ENCODE measurements around the gene RAE1. TPM values are rescaled to one million over a fixed set of nuclear protein-coding genes. Genes with fewer than 3 reads are reported as not detected.
"Not testable (repeated sequence)": the region's sequence is repeated elsewhere in the genome, so short reads cannot be mapped to it uniquely, and the experiment has no call there.

RAE1 gene
- total RNA-seq, 1 experiment from 2014 or later, result 101 TPM

- peak; percentile 38 for DNase-seq (ENCODE audit: low read depth)
- in situ Hi-C loops (cut with HindIII; ENCODE audit: low pct_unique_long_range_greater_than_20kb, low sequenced_read_pairs), result no loop called here
Measured at GRCh38 chr20:57323034-57323433, 28.0 kb upstream of the RAE1 start.

DNA sequence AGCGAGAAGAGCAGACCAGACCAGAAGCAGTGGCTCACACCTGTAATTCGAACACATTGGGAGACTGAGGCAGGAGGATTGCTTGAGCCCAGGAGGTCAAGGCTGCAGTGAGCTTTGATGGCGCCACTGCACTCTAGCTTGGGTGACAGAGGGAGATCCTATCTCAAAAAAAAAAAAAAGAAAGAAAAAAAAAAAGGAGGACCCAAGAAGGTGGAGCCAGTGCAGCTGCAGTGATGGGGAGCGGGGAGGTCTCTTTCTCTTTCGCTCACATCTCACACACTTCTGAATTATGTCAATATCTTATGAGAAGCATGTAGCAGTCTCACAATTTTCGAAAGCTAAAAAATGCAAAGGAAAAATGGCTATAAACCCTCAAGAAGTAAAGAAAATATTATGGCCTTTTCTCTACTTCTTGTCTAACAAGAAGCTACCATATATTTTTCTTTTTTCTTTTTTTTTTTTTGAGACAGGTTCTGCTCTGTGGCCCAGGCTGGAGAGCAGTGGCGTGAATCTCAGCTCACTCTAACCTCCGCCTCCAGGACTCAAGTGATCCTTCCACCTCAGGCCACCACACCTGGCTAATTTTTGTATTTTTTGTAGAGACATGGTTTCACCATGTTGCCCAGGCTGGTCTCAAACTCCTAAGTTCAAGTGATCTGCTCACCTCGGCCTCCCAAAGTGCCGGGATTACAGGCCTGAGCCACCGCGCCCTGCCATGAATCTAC lies 25.3 kb upstream of the RAE1 start:
- no peak for DNase-seq (ENCODE audit: low read depth)
- in situ Hi-C loops (cut with HindIII; ENCODE audit: low pct_unique_long_range_greater_than_20kb, low sequenced_read_pairs), result no loop called here

DNA sequence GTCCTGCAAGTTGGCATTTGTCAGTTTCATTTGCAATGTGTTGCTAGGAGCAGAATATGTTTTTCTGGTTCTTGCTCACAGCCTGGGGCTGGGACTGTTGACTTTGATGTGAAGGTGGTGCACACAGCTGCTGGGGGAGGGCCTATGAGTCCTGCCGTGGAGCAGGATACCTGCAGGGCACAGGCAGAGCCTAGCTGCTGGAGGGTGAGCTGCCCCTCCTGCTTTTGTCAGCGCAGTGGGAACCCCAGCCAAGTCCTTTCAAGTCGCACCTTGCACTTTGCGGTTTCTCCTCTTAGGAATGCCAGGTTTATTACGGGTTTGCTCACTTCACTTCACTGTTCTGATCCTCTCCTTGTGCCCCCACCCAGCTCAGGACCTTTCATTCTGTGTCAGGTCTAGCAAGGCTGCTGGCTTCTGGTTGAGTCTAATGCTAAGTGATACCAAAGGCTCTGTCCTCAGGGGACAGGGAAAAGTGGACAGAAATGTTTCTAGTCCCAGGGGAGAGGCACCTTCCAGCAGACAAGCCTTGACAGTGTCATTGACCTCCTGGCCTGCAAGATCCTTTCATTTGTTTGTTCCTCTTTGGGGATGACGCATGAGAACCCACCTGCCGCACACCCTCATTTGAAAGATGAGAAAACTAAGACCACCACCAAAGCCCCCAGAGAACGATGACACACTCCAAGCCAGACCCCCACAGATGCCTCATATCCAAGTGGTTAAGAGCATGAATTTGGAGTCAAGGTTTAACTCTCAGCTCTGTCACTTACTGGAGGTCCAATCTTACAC lies 24.2 kb upstream of the RAE1 start:
- DNase-seq (ENCODE audit: low read depth), result no peak
- in situ Hi-C loops (cut with HindIII; ENCODE audit: low pct_unique_long_range_greater_than_20kb, low sequenced_read_pairs), result no loop called here

- DNase-seq (ENCODE audit: low read depth), result no peak
- in situ Hi-C loops (cut with HindIII; ENCODE audit: low pct_unique_long_range_greater_than_20kb, low sequenced_read_pairs), result no loop called here
Measured at GRCh38 chr20:57327820-57328219, 23.2 kb upstream of the RAE1 start.

DNA sequence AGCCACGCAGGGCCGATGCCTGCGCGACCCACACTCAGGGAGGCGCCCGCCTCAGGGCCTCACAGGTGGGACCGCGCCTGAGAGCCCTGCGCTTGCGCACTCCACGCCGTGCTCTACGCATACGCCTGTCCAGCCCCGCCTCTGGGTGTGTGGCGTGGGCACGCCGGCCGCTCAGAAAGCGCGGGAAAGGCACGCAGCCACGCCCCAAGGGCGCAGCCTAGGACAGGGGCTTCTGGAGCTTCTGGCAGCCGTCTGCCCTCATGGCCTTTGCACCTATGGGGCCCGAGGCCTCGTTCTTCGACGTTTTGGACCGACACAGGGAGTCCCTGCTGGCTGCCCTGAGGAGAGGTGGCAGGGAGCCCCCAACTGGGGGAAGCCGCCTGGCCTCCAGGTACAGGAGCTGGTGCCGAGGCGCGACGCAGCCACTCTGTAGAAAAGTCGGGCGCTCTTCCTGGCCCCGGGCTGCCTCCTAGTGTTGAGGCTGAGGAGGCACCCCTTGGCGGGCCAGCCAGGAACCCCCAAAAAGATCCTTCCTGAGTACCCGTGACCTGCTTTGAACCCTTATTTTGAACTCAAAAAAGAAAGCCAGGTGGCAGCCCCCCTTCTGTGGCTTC lies 21.3 kb upstream of the RAE1 start, which contains the start of gene SPO11:
Gene SPO11 (plus strand): TSS at position 196 of the 614 bp plus-strand sequence. CDS start 65 bp downstream, at position 261.
- no peak for DNase-seq (ENCODE audit: low read depth)
- in situ Hi-C loops (cut with HindIII; ENCODE audit: low pct_unique_long_range_greater_than_20kb, low sequenced_read_pairs), result no loop called here

- in situ Hi-C loops (cut with HindIII; ENCODE audit: low pct_unique_long_range_greater_than_20kb, low sequenced_read_pairs), result no loop called here
- no peak for DNase-seq (ENCODE audit: low read depth)
Measured at GRCh38 chr20:57330998-57331397, 20.1 kb upstream of the RAE1 start.

DNA sequence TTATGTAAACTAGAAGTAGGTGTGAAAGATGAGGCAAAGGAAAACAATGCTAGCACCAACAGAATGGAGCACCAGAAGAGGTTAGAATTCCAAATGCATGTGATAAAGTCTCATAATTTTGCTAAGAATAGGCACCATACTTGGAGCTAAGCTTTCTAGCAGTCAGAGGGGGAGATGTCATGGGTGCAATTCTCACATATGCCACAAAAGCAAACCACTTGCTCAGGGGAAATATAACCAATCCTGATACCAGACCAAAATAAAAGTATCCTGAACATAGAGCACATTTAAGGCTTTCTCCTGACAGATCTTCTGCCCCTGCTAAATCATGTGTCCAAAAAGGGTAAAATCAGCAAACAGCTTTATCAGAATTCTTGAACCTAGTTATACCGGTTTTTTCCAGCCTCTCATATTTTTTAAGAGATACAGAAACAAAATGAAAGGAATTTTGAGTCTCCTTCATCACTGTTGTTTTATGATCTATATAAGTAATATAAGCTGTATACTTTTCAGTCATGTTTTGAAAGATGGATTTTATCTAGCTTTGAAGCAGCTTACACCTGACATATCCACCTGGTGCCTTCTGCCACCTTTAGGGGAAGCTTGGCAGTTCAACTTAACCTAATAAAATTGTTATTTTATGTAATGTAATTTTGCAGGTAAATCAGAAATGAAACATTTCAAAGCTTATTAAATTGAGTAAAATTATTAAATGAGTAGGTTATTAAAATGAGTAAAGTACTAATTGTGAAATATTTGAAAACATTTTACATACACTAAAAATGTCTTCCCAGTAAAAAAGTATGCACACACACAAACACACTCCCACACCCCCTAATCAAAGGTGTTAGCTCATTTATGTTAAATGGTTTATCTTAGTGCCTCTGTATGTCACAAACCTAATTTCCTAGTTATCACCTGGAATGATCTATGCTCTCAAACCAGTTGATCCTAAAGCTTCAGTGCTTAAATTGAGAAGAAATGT lies 18.7 kb upstream of the RAE1 start:
- no peak for DNase-seq (ENCODE audit: low read depth)
- in situ Hi-C loops (cut with HindIII; ENCODE audit: low pct_unique_long_range_greater_than_20kb, low sequenced_read_pairs), result no loop called here

GRCh38 chr20:57335392-57335791 lies 15.7 kb upstream of the RAE1 start:
- in situ Hi-C loops (cut with HindIII; ENCODE audit: low pct_unique_long_range_greater_than_20kb, low sequenced_read_pairs), result no loop called here
- no peak for DNase-seq (ENCODE audit: low read depth)

DNA sequence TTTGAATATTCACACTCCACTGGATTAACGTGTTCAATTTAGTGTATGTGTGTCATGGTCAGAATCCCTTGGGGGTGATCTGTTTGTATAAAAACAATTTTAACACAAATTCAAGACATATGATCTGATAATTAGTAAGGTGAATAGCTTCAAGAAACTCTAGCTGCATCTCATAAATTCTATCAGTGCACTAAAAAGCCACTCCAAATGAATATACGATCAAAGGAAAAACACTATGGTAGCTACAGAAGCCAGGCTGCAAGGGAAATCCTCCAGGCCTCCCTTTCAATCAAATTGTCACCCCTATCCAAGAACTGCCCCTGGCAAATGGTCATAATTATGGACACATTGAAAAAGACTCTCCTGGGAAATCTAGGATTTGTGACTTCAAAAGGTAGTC lies 9.4 kb upstream of the RAE1 start:
- no peak for DNase-seq (ENCODE audit: low read depth)
- in situ Hi-C loops (cut with HindIII; ENCODE audit: low pct_unique_long_range_greater_than_20kb, low sequenced_read_pairs), result no loop called here

GRCh38 chr20:57342829-57343228 lies 8.2 kb upstream of the RAE1 start:
- in situ Hi-C loops (cut with HindIII; ENCODE audit: low pct_unique_long_range_greater_than_20kb, low sequenced_read_pairs), result no loop called here
- DNase-seq (ENCODE audit: low read depth), result no peak

DNA sequence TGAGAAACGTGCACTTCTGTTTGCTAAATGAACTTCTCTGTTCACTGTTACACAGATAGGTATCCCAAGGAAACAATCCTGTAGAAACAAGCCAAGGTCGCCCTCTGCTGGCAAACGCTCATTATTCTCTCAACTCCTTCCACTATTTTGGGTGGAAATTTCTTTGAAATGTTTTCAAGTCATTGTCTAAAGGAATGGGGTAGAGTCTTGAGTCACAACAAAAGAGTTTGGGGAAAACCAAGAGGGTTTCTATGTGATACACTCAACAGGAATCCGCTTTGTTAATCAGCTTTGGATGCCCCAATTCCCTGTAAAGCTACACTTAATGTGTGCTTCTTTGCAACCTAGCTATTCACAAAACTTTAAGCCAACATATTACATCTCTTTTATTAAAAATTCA lies 4.6 kb upstream of the RAE1 start:
- in situ Hi-C loops (cut with HindIII; ENCODE audit: low pct_unique_long_range_greater_than_20kb, low sequenced_read_pairs), result no loop called here
- peak; percentile 57 for DNase-seq (ENCODE audit: low read depth)

GRCh38 chr20:57347393-57347792 lies 3.7 kb upstream of the RAE1 start:
- no peak for DNase-seq (ENCODE audit: low read depth)
- in situ Hi-C loops (cut with HindIII; ENCODE audit: low pct_unique_long_range_greater_than_20kb, low sequenced_read_pairs), result no loop called here

DNA sequence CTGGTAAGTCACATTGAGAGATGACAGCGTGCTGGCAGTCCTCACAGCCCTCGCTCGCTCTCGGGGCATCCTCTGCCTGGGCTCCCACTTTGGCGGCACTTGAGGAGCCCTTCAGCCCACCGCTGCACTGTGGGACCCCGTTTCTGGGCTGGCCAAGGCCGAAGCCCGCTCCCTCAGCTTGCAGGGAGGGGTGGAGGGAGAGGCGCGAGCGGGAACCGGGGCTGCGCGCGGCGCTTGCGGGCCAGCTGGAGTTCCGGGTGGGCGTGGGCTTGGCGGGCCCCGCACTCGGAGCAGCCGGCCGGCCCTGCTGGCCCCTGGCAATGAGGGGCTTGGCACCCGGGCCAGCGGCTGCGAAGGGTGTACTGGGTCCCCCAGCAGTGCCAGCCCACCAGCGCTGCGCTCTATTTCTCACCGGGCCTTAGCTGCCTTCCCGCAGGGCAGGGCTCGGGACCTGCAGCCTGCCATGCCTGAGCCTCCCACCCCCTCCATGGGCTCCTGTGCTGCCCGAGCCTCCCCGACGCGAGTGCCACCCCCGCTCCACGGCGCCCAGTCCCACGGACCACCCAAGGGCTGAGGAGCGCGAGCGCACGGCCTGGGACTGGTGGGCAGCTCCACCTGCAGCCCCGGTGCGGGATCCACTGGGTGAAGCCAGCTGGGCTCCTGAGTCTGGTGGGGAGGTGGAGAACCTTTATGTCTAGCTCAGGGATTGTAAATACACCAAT lies 2.7 kb upstream of the RAE1 start:
- in situ Hi-C loops (cut with HindIII; ENCODE audit: low pct_unique_long_range_greater_than_20kb, low sequenced_read_pairs); DNase-seq (ENCODE audit: low read depth): not testable (repeated sequence)

DNA sequence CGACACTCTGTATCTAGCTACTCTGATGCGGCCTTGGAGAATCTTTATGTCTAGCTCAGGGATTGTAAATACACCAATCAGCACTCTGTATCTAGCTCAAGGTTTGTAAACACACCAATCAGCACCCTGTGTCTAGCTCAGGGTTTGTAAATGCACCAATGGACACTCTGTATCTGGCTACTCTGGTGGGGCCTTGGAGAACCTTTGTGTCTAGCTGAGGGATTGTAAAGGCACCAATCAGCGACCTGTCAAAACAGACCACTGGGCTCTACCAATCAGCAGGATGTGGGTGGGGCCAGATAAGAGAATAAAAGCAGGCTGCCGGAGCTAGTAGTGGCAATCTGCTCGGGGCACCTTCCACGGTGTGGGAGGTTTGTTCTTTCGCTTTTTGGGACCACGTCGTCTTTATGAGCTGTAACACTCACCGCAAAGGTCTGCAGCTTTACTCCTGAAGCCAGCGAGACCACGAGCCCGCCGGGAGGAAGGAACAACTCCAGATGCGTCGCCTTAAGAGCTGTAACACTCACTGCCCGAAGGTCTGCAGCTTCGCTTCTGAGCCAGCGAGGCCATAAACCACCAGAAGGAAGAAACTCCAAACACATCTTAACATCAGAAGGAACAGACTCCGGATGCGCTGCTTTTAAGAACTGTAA lies 2.0 kb upstream of the RAE1 start:
- DNase-seq (ENCODE audit: low read depth), result peak; percentile 13
- in situ Hi-C loops (cut with HindIII; ENCODE audit: low pct_unique_long_range_greater_than_20kb, low sequenced_read_pairs), result not testable (repeated sequence)

DNA sequence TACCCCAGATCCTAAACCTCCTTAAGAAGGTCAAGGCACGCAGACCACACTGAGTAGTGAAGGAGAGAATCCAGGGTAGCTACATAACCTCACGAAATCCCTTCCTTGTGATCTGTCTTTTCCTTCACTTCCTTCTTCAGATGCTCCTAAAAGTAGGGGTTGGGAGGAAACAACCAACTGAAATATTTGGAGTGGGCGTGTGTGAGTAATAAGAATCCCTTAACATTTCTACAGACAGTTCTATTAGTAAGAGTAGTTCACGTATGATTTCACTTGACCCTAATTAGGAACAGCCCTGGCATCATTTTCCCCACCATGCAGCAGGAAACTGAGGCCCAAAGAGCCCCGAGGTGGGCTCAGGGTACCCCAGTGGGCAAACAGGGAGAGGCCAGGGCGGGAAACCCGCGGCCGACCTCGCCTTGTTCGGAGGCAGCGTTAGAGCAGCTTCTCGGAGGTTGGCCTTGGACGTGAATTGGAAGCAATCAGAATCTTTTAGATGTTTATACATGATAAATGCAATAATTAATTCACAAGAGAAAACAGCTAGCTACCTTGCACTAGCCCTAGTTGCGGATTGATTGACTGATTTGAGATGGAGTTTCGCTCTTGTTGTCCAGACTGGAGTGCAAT lies 859 bp upstream of the RAE1 start:
- no peak for DNase-seq (ENCODE audit: low read depth)
- in situ Hi-C loops (cut with HindIII; ENCODE audit: low pct_unique_long_range_greater_than_20kb, low sequenced_read_pairs), result no loop called here

- in situ Hi-C loops (cut with HindIII; ENCODE audit: low pct_unique_long_range_greater_than_20kb, low sequenced_read_pairs); DNase-seq (ENCODE audit: low read depth): not testable (repeated sequence)
Measured at GRCh38 chr20:57350726-57351041, 371 bp upstream of the RAE1 start.

GRCh38 chr20:57352305-57352704 lies 1.2 kb downstream of the RAE1 start:
- DNase-seq (ENCODE audit: low read depth), result no peak
- in situ Hi-C loops (cut with HindIII; ENCODE audit: low pct_unique_long_range_greater_than_20kb, low sequenced_read_pairs), result no loop called here

Data from Caki2 (cell line).